ENCODE measurements around the gene PRPSAP1.
"Not testable (repeated sequence)": the region's sequence is repeated elsewhere in the genome, so short reads cannot be mapped to it uniquely, and the experiment has no call there.

PRPSAP1 gene

GRCh38 chr17:76270770-76271668 is 82.7 kb downstream of the PRPSAP1 start:
- Histone ChIP-seq H3K9ac (ENCODE audit: low read length) (no peak overlapping the region), H3K27ac (ENCODE audit: low read length) (no peak overlapping the region), H3K4me3 (ENCODE audit: low read length) (no peak overlapping the region), H3K9me3 (ENCODE audit: control insufficient read depth, low read depth, low read length) (no peaks in the 10 kb centered on the region), H3K4me1 (ENCODE audit: control insufficient read depth, low read depth, low read length) (peaks cover 18% of the 10 kb centered on the region), H3K27me3 (ENCODE audit: control insufficient read depth, insufficient read depth, low read length) (no peaks in the 10 kb centered on the region), H3K36me3 (ENCODE audit: control insufficient read depth, low read depth, low read length) (no peaks in the 10 kb centered on the region)

GRCh38 chr17:76270127-76270592 is 83.6 kb downstream of the PRPSAP1 start:
- no peak overlapping the region for H3K9ac ChIP-seq (ENCODE audit: low read length)
- H3K27ac ChIP-seq (ENCODE audit: low read length): no peak overlapping the region
- no peaks in the 10 kb centered on the region for H3K27me3 ChIP-seq (ENCODE audit: control insufficient read depth, insufficient read depth, low read length)
- H3K4me3 ChIP-seq (ENCODE audit: low read length): no peak overlapping the region
- no peaks in the 10 kb centered on the region for H3K36me3 ChIP-seq (ENCODE audit: control insufficient read depth, low read depth, low read length)
- H3K9me3 ChIP-seq (ENCODE audit: control insufficient read depth, low read depth, low read length): no peaks in the 10 kb centered on the region
- H3K4me1 ChIP-seq (ENCODE audit: control insufficient read depth, low read depth, low read length): peaks cover 18% of the 10 kb centered on the region

- Histone ChIP-seq H3K4me3 (ENCODE audit: low read length) (no peak overlapping the region), H3K27me3 (ENCODE audit: control insufficient read depth, insufficient read depth, low read length) (no peaks in the 10 kb centered on the region), H3K9me3 (ENCODE audit: control insufficient read depth, low read depth, low read length) (no peaks in the 10 kb centered on the region), H3K27ac (ENCODE audit: low read length) (no peak overlapping the region), H3K4me1 (ENCODE audit: control insufficient read depth, low read depth, low read length) (peaks cover 22% of the 10 kb centered on the region), H3K36me3 (ENCODE audit: control insufficient read depth, low read depth, low read length) (no peaks in the 10 kb centered on the region), H3K9ac (ENCODE audit: low read length) (no peak overlapping the region)
Measured at GRCh38 chr17:76268991-76269981, 84.4 kb downstream of the PRPSAP1 start.

DNA sequence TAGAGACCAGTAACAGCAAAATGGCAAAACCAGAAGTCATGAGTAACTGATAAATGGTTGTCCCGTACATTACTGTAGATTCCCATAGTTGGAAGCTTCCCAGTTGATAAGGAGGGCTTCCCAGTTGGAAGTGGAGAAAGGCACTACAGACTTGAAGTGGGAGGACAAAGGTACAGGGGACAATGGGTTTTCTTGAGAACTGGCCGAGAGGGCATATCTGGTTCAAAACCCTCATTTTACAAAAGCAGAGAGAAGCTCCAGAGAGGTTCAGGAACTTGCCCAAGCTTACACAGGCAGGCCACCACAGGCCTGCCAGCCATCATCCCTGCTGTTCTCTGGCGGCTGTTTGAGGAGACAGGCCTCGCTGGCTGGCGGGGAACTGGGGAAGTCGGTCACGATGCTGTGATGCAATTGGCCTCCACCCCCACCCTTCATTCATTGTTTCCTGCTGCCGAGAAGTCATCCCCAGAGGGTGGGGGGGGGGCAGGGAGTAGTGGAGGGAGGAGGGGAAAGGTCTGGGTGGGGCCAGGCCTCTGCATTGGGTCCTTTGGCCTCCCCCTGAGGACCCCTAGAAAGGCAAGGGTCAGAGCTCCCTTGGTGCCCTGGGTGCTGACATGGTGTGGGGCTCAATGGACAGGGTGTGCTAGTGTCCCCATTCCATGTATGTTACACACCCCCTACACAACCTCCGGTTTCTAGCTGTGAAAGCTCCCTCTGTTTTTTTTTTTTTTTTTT is 85.5 kb downstream of the PRPSAP1 start:
- Histone ChIP-seq H3K9ac (ENCODE audit: low read length) (no peak overlapping the region), H3K27ac (ENCODE audit: low read length) (no peak overlapping the region), H3K9me3 (ENCODE audit: control insufficient read depth, low read depth, low read length) (no peaks in the 10 kb centered on the region), H3K27me3 (ENCODE audit: control insufficient read depth, insufficient read depth, low read length) (no peaks in the 10 kb centered on the region), H3K36me3 (ENCODE audit: control insufficient read depth, low read depth, low read length) (no peaks in the 10 kb centered on the region), H3K4me3 (ENCODE audit: low read length) (no peak overlapping the region), H3K4me1 (ENCODE audit: control insufficient read depth, low read depth, low read length) (peaks cover 22% of the 10 kb centered on the region)

GRCh38 chr17:76267581-76268001 is 86.1 kb downstream of the PRPSAP1 start:
- H3K27me3 ChIP-seq (ENCODE audit: control insufficient read depth, insufficient read depth, low read length); H3K27ac ChIP-seq (ENCODE audit: low read length); H3K4me3 ChIP-seq (ENCODE audit: low read length); H3K9ac ChIP-seq (ENCODE audit: low read length); H3K36me3 ChIP-seq (ENCODE audit: control insufficient read depth, low read depth, low read length); H3K9me3 ChIP-seq (ENCODE audit: control insufficient read depth, low read depth, low read length): not testable (repeated sequence)
- peaks cover 22% of the 10 kb centered on the region for H3K4me1 ChIP-seq (ENCODE audit: control insufficient read depth, low read depth, low read length)

- H3K9ac ChIP-seq (ENCODE audit: low read length): no peak overlapping the region
- peak overlapping the region; percentile 74 for H3K4me3 ChIP-seq (ENCODE audit: low read length)
- H3K9me3 ChIP-seq (ENCODE audit: control insufficient read depth, low read depth, low read length): no peaks in the 10 kb centered on the region
- no peaks in the 10 kb centered on the region for H3K27me3 ChIP-seq (ENCODE audit: control insufficient read depth, insufficient read depth, low read length)
- peaks cover 22% of the 10 kb centered on the region for H3K4me1 ChIP-seq (ENCODE audit: control insufficient read depth, low read depth, low read length)
- H3K27ac ChIP-seq (ENCODE audit: low read length): no peak overlapping the region
- H3K36me3 ChIP-seq (ENCODE audit: control insufficient read depth, low read depth, low read length): no peaks in the 10 kb centered on the region
Measured at GRCh38 chr17:76267051-76267576, 86.6 kb downstream of the PRPSAP1 start.

DNA sequence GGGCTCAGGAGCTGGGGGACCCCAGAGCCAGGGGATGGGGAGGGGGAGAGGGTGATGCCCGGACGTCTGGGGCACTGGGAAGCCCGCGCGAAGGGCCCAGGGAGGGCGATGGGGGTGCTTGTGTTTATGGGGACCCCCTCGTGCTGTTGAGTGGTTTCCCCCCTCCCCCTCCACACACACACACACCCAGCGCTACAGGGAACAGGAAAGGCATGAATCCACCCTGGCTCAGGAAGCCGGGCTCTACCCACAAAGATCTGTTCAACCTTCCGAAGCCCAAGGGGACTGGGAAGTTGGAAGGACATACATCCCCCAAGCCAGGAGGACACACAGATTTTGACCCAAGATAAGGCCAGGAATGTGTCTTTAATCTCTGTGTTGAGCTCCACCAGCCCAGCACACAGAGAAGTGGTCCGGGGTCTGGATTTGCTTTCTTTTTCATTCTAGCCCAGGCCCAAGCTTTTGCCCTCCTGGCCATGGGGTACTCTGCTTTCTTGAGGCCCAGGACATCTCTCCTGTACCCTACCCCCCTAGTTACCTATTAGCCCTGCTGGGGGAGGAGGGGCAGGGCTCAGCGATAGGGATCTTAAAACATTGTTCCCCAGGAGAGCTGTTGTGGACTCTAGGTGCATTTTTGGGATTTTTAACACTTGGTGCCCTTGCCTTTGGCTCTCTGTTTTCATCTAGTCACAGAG is 87.3 kb downstream of the PRPSAP1 start:
- Histone ChIP-seq H3K27ac (ENCODE audit: low read length) (no peak overlapping the region), H3K36me3 (ENCODE audit: control insufficient read depth, low read depth, low read length) (no peaks in the 10 kb centered on the region), H3K9ac (ENCODE audit: low read length) (peak overlapping the region; percentile 81), H3K4me1 (ENCODE audit: control insufficient read depth, low read depth, low read length) (peaks cover 17% of the 10 kb centered on the region), H3K9me3 (ENCODE audit: control insufficient read depth, low read depth, low read length) (no peaks in the 10 kb centered on the region), H3K27me3 (ENCODE audit: control insufficient read depth, insufficient read depth, low read length) (no peaks in the 10 kb centered on the region), H3K4me3 (ENCODE audit: low read length) (peak overlapping the region; percentile 74)

GRCh38 chr17:76265624-76266243 is 88.0 kb downstream of the PRPSAP1 start:
- peaks cover 17% of the 10 kb centered on the region for H3K4me1 ChIP-seq (ENCODE audit: control insufficient read depth, low read depth, low read length)

DNA sequence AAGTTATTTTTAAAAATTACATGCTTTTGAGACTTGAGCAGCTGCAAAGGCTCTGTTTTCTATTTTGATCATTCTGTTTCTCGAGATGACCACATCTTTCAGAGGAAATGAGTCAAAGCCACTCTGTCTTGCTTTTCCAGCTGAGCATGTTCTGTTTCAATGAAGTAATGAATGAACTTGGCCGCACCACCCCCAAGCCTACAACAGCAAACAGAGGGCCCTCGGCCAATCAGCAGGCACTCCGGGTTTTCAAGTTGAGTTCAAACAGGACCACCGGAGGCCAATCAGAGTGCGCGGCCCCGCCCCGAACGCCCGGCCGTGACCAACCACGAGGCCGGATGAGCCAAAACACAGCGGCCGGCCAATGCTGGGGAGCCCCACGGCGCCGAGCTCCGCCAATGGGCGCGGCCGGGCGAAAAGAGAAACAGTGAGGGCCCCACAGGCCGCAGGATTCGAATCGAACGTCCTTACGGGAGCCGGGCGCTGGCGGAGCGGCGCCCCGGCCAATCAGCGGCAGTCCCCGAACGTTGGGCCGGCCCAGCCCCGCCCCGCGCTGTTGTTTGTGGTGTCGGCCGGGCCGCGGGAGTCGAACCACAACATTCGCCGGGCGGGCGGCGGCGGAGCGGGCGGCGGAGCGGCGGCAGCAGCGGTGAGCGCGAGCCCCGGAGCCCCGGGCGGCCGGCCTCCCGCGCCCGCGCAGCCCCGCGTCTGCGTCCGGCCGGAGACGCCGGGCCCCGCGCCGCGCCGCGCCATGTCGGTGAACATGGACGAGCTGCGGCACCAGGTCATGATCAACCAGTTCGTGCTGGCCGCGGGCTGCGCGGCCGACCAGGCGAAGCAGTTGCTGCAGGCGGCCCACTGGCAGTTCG is 88.7 kb downstream of the PRPSAP1 start, which contains the start of gene UBALD2:
TSS of gene UBALD2 (plus strand) at position 594 of the 869 bp plus-strand sequence. CDS start at position 752, 158 bp downstream.
- Histone ChIP-seq H3K27me3 (ENCODE audit: control insufficient read depth, insufficient read depth, low read length) (no peaks in the 10 kb centered on the region), H3K4me1 (ENCODE audit: control insufficient read depth, low read depth, low read length) (peaks cover 17% of the 10 kb centered on the region), H3K36me3 (ENCODE audit: control insufficient read depth, low read depth, low read length) (no peaks in the 10 kb centered on the region), H3K27ac (ENCODE audit: low read length) (no peak within 1 kb of the TSS), H3K9me3 (ENCODE audit: control insufficient read depth, low read depth, low read length) (no peaks in the 10 kb centered on the region), H3K4me3 (ENCODE audit: low read length) (peak within 1 kb of the TSS; percentile 74), H3K9ac (ENCODE audit: low read length) (peak within 1 kb of the TSS; percentile 81)

More at GRCh38 chr17:76265624-76266243, 88.0 kb downstream of the PRPSAP1 start:
- Histone ChIP-seq H3K4me3 (ENCODE audit: low read length) (peak overlapping the region; percentile 74), H3K27me3 (ENCODE audit: control insufficient read depth, insufficient read depth, low read length) (no peaks in the 10 kb centered on the region), H3K27ac (ENCODE audit: low read length) (no peak overlapping the region), H3K9me3 (ENCODE audit: control insufficient read depth, low read depth, low read length) (no peaks in the 10 kb centered on the region), H3K9ac (ENCODE audit: low read length) (peak overlapping the region; percentile 81), H3K36me3 (ENCODE audit: control insufficient read depth, low read depth, low read length) (no peaks in the 10 kb centered on the region)

All from iPS-18a (cell line).